Upper lobe of right lung (tissue), 1 donor: ENCODE data around the gene ABCC1. TPM values are rescaled to one million over a fixed set of nuclear protein-coding genes. Genes with fewer than 3 reads are reported as not detected.

Experiments
- ATAC-seq: fragments of 200-7000 bp; cut with Tn5 transposase; one replicate; pipeline ENCODE4 v1.9.1; 2020; ENCODE audit warnings: mild to moderate bottlenecking, moderate library complexity
- DNase-seq: peaks from one replicate; pipeline ENCODE4 v3.0.0-alpha.2; 2020
- H3K27ac ChIP-seq: fragments of 200-600 bp; one replicate; pipeline ENCODE4 v1.8.0; 2022
- H3K27me3 ChIP-seq: fragments of 200-600 bp; one replicate; pipeline ENCODE4 v1.8.0; 2022; ENCODE audit warnings: mild to moderate bottlenecking
- H3K36me3 ChIP-seq: fragments of 200-600 bp; one replicate; pipeline ENCODE4 v1.8.0; 2022
- H3K4me1 ChIP-seq: fragments of 200-600 bp; one replicate; pipeline ENCODE4 v1.8.0; 2022
- H3K4me3 ChIP-seq: fragments of 200-600 bp; one replicate; pipeline ENCODE4 v1.8.0; 2022; ENCODE audit warnings: mild to moderate bottlenecking
- H3K9me3 ChIP-seq: fragments of 200-600 bp; one replicate; pipeline ENCODE4 v1.8.0; 2022
- intact Hi-C: fragments of 100-400 bp; cut with DNase I; formaldehyde crosslinking; loops from one replicate; pipeline ENCODE4 v1.11.0; 2022
- total RNA-seq: library from RNA; stranded (reverse); fragmentation: NEBNext Ultra II Directional; extraction: Animal tissue kit (Norgen Biotek cat#: 25700); gene quantifications from one replicate; pipeline ENCODE4 v1.2.1, GENCODE V29; 2021
- TF ChIP-seq, protein P1 (sequence below): fragments of 200-600 bp; IDR thresholded peaks from one replicate; pipeline ENCODE4 v1.8.0; 2022; ENCODE audit warnings: antibody characterized with exemption
- donor health status: DM: no; HTN: yes; CAD: no; lungs with severe emphysema.

The ABCC1 gene
- total RNA-seq, 1 donor from 2014 or later = 50.6 TPM

DNA sequence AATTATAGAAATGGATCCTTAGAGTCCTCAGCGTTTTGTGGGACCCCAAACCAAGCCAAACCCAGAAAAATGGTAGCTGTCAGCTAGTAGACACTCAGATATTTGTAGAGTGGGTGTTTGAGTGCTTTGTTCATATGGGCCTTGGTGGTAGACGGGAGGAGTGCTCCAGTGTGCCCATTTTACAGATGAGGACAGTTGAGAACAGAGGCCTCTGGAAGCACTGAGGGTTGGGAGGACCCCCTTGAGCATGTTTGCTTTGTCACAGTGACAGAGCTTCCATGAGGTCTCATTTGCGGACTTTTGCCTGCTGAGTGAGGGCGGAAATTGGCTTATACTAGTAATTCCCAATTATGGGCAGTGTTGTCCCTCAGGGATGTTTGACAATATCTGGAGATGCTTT lies 162.2 kb downstream of the ABCC1 start:
- ATAC-seq (no peak), DNase-seq (no peak)
- intact Hi-C loops = no loop called here
- TF ChIP-seq, protein P1, sequence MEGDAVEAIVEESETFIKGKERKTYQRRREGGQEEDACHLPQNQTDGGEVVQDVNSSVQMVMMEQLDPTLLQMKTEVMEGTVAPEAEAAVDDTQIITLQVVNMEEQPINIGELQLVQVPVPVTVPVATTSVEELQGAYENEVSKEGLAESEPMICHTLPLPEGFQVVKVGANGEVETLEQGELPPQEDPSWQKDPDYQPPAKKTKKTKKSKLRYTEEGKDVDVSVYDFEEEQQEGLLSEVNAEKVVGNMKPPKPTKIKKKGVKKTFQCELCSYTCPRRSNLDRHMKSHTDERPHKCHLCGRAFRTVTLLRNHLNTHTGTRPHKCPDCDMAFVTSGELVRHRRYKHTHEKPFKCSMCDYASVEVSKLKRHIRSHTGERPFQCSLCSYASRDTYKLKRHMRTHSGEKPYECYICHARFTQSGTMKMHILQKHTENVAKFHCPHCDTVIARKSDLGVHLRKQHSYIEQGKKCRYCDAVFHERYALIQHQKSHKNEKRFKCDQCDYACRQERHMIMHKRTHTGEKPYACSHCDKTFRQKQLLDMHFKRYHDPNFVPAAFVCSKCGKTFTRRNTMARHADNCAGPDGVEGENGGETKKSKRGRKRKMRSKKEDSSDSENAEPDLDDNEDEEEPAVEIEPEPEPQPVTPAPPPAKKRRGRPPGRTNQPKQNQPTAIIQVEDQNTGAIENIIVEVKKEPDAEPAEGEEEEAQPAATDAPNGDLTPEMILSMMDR = no peak
- no peaks in the 10 kb centered on the region for H3K4me1 ChIP-seq
- no peak overlapping the region for H3K27ac ChIP-seq
- H3K36me3 ChIP-seq = peaks cover 74% of the 10 kb centered on the region
- H3K4me3 ChIP-seq = no peak overlapping the region
- H3K9me3 ChIP-seq = no peaks in the 10 kb centered on the region
- H3K27me3 ChIP-seq = no peaks in the 10 kb centered on the region

DNA sequence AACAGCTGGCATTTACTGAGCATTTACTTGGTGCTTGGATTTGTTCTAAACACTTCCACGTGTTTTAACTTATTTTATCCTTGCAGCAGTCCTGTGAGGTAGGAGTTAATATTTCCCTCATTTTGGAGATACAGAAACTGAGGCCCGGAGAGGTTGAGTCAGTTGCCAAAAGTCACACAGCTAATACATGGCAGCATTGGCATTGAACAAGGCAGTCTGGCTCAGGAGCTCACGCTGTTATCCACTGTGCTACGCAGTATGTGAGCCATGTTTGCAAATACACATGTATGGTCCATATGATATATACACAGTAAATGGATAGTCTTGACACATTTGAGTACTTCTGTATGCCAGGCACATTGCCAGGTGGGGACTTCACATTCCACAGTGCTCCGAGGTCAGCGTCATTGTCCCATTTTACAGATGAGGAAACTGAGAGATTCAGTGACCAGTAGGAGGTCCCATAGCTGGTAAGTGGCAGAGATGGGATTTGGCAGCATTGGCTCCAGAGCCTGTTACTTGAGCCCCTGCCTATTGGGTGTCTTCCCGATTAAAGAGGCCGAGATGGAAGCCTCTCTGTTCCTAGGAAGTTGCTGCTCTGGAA lies 163.1 kb downstream of the ABCC1 start:
- H3K9me3 ChIP-seq = no peaks in the 10 kb centered on the region
- intact Hi-C loops = no loop called here
- no peak overlapping the region for H3K27ac ChIP-seq
- TF ChIP-seq, protein P1 = no peak
- no peaks in the 10 kb centered on the region for H3K4me1 ChIP-seq
- no peak overlapping the region for H3K4me3 ChIP-seq
- DNase-seq = no peak
- ATAC-seq = no peak
- H3K27me3 ChIP-seq = no peaks in the 10 kb centered on the region
- H3K36me3 ChIP-seq = peaks cover 79% of the 10 kb centered on the region

DNA sequence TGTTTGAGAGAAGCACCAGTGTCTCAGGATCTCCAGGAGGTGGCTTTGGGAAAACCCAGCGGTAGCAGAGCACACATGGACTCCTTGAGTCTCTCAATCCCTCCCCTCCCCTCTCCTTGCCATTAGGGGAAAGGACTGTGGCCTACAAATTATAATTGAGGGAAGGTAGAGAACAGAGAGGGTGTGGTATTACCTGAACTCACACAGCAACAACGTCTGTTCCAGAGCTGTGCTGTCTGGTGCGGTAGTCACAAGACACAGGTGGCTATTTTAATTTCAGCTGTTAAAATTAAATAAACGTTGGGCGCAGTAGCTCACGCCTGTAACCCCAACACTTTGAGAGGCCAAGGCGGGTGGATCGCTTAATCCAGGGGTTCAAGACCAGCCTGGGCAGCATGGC lies 163.7 kb downstream of the ABCC1 start:
- ATAC-seq (no peak), DNase-seq (no peak)
- intact Hi-C loops = no loop called here
- Histone ChIP-seq H3K4me3 (no peak overlapping the region), H3K27me3 (no peaks in the 10 kb centered on the region), H3K27ac (no peak overlapping the region), H3K36me3 (peaks cover 82% of the 10 kb centered on the region), H3K9me3 (no peaks in the 10 kb centered on the region), H3K4me1 (no peaks in the 10 kb centered on the region)
- TF ChIP-seq, protein P1 = no peak

DNA sequence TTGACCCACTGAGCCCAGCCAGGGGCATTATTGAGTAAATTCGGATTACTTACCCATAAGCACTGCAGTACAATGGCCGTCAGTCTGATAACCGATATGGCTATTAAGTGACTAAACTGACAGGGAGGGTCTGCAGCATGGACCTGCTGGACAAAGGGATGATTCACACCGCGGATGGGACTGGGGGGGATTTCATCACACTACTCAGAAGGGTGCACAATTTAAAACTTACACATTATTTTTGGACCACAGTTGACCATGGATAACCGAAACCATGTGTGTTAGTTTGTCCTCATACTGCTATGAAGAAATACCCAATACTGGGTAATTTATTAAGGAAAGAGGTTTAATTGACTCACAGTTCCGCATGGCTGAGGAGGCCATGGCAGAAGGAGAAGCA lies 167.4 kb downstream of the ABCC1 start:
- intact Hi-C loops = no loop called here

DNA sequence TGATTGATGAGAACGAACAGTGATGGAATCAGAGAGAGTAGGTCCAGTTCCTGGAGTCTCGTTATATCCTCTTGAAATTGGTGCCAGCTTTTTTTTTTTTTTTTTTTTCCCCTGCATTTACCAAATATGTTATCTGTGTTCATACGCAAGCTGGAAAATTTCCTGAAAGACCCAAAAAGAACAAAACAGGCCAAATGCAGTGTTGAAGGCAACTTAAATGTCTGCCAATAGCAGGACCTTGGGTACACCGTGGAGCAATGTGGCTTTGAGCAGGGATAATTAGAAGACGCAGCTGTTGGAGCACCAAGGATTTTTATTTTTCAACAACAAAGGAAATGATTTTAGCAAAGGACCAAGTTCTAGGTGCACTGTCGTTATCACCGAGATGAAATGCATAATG lies 168.9 kb downstream of the ABCC1 start:
- TF ChIP-seq, protein P1 = no peak
- H3K9me3 ChIP-seq = no peaks in the 10 kb centered on the region
- DNase-seq (no peak), ATAC-seq (no peak)
- no peak overlapping the region for H3K27ac ChIP-seq
- no peaks in the 10 kb centered on the region for H3K27me3 ChIP-seq
- peaks cover 6% of the 10 kb centered on the region for H3K4me1 ChIP-seq
- intact Hi-C loops = no loop called here
- no peak overlapping the region for H3K4me3 ChIP-seq
- peaks cover 59% of the 10 kb centered on the region for H3K36me3 ChIP-seq

More for the DNA sequence above, 167.4 kb downstream of the ABCC1 start:
- no peak for ATAC-seq
- Histone ChIP-seq H3K4me1 (peaks cover 6% of the 10 kb centered on the region), H3K4me3 (no peak overlapping the region), H3K36me3 (peaks cover 63% of the 10 kb centered on the region), H3K27me3 (no peaks in the 10 kb centered on the region), H3K9me3 (no peaks in the 10 kb centered on the region), H3K27ac (no peak overlapping the region)
- no peak for DNase-seq
- TF ChIP-seq, protein P1 = no peak

DNA sequence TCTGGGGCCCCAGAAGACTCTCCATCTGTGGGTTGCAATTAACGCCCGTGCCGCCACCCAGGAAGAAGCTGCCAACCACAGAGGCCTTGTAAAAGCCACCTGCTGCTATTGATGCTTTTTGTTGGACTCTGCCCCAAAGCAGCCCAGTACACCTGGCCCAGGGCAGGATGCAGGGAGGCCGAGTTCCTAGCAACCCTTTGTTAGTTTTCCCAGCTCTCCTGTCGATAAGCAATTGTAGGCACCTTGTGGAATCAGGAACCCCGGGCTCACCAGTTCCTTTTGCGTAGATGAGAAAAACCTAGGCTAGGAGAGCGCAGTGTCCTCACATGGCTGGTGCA lies 170.6 kb downstream of the ABCC1 start:
- intact Hi-C loops = no loop called here

More for the DNA sequence above, 170.6 kb downstream of the ABCC1 start:
- no peak for ATAC-seq
- TF ChIP-seq, protein P1 = no peak
- Histone ChIP-seq H3K27me3 (no peaks in the 10 kb centered on the region), H3K4me1 (peaks cover 6% of the 10 kb centered on the region), H3K27ac (peak overlapping the region; percentile 30), H3K4me3 (no peak overlapping the region), H3K36me3 (peaks cover 49% of the 10 kb centered on the region), H3K9me3 (peaks cover 6% of the 10 kb centered on the region)
- DNase-seq = no peak
